Gastroesophageal sphincter (tissue), 3 donors: ENCODE measurements around the gene TIMP4.

ENCODE experiments used
- EP300 ChIP-seq: sonication (generic); formaldehyde crosslinking; IDR thresholded peaks from one replicate; pipeline ENCODE4 v1.6.1; 2017; ENCODE audit warnings: antibody characterized with exemption, mild to moderate bottlenecking
- POLR2A ChIP-seq, 2 donors: fragments of 450-650 bp; IDR thresholded peaks; one replicate each; pipeline ENCODE4 v1.6.1; 2017; ENCODE audit warnings: antibody characterized with exemption in 2 of 2, mild to moderate bottlenecking in 2 of 2, moderate library complexity in 1 of 2
- POLR2AphosphoS5 ChIP-seq: sonication (generic); formaldehyde crosslinking; IDR thresholded peaks from one replicate; pipeline ENCODE4 v1.6.1; 2017; ENCODE audit warnings: antibody characterized with exemption
- TF ChIP-seq, protein P1 (sequence below), 4 experiments: fragments of 200-600 bp in 2 of 4; fragments of 450-650 bp in 2 of 4; sonication (generic) in 1 of 4; IDR thresholded peaks; one replicate each; pipeline ENCODE4 v1.5.1; 2017 to 2019; ENCODE audit warnings: antibody characterized with exemption in 4 of 4, mild to moderate bottlenecking in 2 of 4, moderate library complexity in 2 of 4

DNA sequence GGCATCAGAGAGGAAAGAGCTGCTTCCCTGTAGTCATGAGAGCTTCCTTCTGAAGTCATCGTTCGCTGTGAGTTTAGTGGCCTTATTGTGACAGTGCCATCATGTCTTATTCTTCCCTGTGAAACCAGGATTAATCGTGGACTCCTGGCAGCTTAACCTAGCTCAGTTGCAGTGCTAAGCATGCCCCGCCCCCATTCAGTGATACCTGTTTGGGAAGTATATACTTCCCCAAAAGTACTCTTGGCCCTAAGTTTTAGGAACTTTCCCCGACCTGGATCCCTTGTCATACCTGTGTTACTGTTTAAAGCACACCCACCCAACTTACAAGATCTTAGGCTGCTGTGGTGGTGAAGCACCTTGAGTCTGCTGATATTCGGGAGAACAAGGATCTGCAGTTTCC, 32.1 kb upstream of the TIMP4 start:
- no peak for TF ChIP-seq POLR2A (IDR thresholded peaks at IDR 0.05)
- TF ChIP-seq, protein P1, sequence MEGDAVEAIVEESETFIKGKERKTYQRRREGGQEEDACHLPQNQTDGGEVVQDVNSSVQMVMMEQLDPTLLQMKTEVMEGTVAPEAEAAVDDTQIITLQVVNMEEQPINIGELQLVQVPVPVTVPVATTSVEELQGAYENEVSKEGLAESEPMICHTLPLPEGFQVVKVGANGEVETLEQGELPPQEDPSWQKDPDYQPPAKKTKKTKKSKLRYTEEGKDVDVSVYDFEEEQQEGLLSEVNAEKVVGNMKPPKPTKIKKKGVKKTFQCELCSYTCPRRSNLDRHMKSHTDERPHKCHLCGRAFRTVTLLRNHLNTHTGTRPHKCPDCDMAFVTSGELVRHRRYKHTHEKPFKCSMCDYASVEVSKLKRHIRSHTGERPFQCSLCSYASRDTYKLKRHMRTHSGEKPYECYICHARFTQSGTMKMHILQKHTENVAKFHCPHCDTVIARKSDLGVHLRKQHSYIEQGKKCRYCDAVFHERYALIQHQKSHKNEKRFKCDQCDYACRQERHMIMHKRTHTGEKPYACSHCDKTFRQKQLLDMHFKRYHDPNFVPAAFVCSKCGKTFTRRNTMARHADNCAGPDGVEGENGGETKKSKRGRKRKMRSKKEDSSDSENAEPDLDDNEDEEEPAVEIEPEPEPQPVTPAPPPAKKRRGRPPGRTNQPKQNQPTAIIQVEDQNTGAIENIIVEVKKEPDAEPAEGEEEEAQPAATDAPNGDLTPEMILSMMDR (IDR thresholded peaks at IDR 0.05), result no peak
- no peak for TF ChIP-seq POLR2AphosphoS5
- no peak for TF ChIP-seq EP300
